GM21447 (cell line): ENCODE data around the gene SHROOM2.

ENCODE experiments used
- ATAC-seq: cut with Tn5 transposase; IDR thresholded peaks from one replicate; pipeline ENCODE4 v1.9.1; 2021; ENCODE audit not compliant: unreplicated experiment

SHROOM2 gene

GRCh38 chrX:9992061-9992460, 205.8 kb downstream of the SHROOM2 start:
- no peak for ATAC-seq

GRCh38 chrX:9992724-9993123, 206.5 kb downstream of the SHROOM2 start:
- no peak for ATAC-seq

- ATAC-seq, result peak; percentile 69
Observed at GRCh38 chrX:9995855-9996339, 209.7 kb downstream of the SHROOM2 start.

GRCh38 chrX:9997041-9997440, 210.8 kb downstream of the SHROOM2 start:
- ATAC-seq, result no peak

- peak; percentile 60 for ATAC-seq
Observed at GRCh38 chrX:9997524-9997923, 211.3 kb downstream of the SHROOM2 start.
